ENCODE measurements around the gene MED26.
A peak's percentile ranks its signal among the peaks of the same experiment; 100 is the strongest.
"Not testable (repeated sequence)": the region's sequence is repeated elsewhere in the genome, so short reads cannot be mapped to it uniquely, and the experiment has no call there.

MED26 gene

DNA sequence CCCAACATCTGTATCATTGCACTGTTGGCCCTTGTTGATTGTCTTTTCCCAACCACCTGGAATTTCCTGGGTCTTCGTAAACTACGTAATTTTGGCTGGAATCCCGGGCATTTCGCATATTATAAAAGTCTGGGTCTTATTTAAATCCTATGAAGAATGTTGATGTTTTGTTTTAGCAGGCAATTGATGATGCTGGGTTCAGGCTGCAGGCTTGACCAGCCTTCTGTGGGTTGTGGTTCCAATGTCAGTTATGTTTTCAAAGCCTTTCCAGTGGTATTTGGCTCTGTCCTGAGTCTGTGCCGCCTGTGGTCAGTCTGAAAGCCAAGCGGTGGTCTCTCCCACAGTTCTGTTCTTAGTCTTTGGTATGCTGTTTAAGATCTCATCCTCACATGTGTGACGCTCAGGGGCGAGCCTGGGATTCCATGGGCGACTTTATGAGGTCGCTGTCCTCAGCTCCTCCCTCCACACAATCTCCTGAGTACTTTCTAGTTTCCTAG, 68.2 kb downstream of the MED26 start:
- DNase-seq (ENCODE audit: low read depth), result no peak
- no peak overlapping the region for H3K4me3 ChIP-seq (ENCODE audit: low read depth, low read length)

DNA sequence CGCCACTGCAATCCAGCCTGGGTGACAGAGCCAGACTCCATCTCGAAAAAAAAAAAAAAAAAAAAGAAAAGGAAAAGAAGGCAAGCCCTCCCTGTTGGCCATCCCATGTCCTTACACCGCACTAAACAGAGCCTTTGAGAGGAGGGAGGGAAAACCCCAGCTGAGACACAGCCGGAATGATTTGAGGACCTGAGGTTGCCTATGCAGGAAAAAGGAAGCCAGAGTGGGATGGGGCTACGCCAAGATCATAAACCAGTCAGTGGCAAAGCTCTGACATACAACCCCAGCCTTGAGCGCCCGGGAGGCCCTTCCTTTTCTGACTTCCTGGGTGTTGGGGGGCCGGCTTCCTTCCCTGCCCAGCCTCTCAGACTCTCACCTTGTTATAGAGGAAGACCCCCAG, 73.2 kb downstream of the MED26 start:
- DNase-seq (ENCODE audit: low read depth), result no peak
- no peak overlapping the region for H3K4me3 ChIP-seq (ENCODE audit: low read depth, low read length)

DNA sequence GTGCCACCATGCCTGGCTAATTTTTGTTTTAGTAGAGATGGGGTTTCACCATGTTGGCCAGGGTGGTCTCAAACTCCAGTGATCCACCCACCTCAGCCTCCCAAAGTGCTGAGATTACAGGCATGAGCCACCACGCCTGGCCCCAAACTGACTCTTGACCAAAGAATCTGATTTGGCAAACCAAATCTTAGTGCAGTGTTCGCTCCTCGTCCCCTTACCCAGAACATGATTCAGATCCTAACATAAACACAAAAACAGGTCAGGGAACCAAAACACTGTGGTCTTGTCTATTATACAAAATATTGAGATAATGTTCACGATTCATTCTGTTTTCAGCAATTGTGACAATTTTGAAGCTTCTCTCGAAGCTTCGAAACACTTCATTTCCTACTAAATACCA, 76.1 kb downstream of the MED26 start:
- not testable (repeated sequence) for DNase-seq (ENCODE audit: low read depth); H3K4me3 ChIP-seq (ENCODE audit: low read depth, low read length)

DNA sequence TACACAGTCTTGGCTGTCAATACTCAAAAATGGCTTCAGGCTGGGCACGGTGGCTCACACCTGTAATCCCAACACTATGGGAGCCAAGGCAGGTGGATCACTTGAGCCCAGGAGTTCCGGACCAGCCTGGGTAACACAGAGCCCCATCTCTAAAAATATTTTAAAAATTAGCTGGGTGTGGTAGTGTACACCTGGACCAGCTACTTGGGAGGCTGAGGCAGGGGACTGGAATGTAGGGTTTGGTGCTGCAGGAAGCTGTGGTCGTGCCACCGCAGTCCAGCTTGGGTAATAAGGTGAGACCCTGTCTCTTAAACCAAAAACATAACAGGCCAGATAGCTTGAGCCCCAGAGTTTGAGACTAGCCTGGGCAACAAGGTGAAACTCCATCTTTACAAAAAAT, 79.0 kb downstream of the MED26 start:
- H3K4me3 ChIP-seq (ENCODE audit: low read depth, low read length), result no peak overlapping the region
- no peak for DNase-seq (ENCODE audit: low read depth)

DNA sequence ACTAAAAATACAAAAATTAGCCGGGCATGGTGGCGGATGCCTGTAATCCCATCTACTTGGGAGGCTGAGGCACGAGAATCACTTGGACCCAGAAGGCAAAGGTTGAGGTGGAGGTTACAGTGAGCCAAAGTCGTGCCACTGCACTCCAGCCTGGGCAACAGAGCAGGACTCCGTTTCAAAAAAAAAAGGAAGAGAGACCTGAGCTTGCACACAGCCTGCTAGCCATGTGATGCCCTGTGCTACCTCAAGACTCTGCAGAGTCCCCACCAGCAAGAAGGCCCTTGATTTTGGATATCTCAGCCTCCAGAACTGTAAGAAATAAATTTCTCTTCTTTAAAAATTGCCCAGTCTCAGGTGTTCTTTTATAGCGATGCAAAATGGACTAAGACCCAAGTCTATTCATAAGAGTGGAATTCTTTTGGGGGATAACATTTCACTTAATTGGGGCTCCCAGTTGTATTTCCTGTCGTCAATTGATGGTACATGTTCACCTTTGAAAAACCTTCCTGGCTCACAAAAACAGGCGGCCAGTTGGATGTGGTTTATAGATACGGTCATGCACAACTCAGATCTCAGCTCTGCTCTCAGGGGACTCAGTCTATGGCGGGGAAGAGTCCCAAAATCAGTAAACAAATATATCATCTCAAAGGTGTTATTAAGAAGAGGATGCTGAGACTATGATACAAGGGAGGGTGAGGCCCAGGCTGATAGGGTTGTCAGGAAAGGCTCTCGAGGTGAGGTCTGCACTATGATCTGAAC, 83.4 kb downstream of the MED26 start:
- H3K4me3 ChIP-seq (ENCODE audit: low read depth, low read length), result no peak overlapping the region

DNA sequence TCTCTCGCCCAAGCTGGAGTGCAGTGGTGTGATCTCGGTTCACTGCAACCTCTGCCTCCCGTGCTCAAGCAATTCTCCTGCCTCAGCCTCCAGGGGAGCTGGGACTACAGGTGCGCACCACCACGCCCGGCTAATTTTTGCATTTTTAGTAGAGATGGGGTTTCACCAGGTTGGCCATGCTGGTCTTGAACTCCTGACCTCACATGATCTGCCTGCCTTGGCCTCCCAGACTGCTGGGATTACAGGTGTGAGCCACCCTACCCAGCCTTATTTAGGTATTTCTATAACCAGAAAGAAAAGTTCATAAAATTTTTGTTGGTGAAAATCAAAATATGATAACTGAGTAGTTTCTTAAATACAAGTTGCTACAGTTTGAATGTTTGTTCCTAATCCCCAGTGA, 84.3 kb downstream of the MED26 start:
- DNase-seq (ENCODE audit: low read depth); H3K4me3 ChIP-seq (ENCODE audit: low read depth, low read length): not testable (repeated sequence)

More for the DNA sequence above, 83.4 kb downstream of the MED26 start:
- DNase-seq (ENCODE audit: low read depth), result no peak

DNA sequence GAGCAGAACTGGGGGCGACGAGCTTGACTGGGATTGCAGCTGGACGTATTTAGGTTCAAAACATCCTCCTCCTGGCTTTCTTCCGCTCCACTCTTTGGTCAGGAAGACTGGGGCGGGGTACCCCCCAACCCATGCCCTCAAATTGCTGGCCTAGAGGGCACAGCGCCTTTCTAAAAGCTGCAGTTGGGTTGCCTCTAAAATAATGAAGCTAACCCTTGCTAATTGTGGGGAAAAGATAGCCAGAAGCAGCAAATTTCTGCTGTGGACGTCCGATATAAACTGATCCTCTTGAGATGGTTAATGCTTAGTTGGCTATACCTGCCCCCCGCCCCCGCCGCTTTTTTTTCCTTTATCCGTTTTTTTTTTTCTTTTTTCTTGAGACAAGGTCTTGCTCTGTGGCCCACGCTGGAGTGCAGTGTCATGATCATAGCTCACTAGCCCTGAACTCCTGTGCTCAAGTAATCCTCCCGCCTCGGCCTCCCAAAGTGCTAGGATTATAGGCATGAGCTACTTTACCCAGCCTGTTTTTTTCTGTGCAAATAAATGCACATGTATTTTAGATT, 85.0 kb downstream of the MED26 start:
- DNase-seq (ENCODE audit: low read depth), result no peak
- peak overlapping the region; percentile 94 for H3K4me3 ChIP-seq (ENCODE audit: low read depth, low read length)

DNA sequence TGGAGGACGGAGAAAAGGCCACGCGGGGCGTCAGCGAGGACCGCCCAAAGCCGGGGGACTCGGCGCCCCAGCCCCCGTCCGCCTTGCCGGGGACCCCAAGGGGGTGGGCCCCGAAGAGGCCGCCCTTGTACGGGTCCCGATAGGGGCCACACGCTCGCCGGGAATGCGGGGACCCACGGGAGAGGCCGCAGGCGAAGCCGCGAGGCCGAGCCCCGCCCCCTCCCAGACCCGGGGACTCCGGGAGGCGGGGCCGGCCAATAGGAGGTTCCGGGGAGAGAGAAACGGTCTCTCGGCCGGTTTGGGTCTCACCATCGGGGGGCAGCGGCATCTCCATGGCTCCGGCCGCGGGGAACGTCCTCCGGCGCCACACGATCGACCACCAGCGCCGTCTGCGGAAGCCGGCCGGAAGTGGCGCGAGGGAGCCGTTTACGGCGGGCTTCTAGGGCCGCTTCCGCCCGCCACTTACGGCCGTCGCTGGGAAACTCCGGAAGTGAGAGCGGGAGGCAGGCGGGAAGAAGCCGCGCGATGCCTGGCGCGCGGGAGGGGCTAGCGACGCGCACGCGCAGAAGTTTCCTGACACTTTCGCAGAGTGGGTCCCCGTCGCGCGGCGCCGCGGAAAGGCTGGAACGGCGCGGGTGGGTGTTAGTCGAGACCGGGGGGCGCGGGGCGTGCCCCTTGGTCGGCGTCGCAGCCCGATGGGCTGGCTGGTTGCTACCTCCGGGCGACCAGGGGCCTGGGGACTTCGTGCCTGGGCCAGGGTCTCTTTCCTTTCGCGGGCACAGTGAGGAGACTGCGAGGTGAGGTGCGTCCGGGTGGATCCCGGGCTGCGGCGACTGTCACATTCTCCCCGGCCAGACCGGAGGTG, 85.7 kb downstream of the MED26 start, which contains the start of gene CHERP:
TSS of gene CHERP (minus strand) at position 393 of the 865 bp plus-strand sequence. CDS start at position 334, 59 bp downstream.
- H3K4me3 ChIP-seq (ENCODE audit: low read depth, low read length), result peak within 1 kb of the TSS; percentile 94
- peak; percentile 72 for DNase-seq (ENCODE audit: low read depth)

DNA sequence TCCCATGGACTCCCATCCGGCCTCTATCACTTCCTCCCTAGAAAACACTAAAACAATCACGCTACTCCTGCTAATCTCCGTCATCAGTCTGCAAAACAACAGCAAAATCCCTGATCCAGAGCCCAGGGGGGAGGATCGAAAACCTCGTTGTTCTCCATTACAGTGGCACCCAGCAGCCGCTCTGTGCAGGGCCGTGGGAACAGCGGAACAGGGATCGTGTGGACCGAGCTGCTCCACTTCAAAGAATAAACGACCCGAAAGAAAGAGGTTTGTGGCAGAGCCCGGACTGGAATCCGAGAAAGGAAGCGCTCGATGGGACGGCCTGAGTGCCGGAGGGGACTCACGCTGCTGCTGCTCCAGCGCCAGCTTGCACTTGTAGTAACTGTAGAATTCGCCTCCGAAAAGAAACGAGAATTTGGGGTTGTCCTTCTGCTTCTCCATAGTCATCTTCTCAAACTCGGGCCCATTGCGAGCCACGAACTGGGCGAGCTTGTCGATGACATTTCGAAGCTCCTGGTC, 86.4 kb downstream of the MED26 start:
- peak overlapping the region; percentile 94 for H3K4me3 ChIP-seq (ENCODE audit: low read depth, low read length)
- DNase-seq (ENCODE audit: low read depth), result no peak

DNA sequence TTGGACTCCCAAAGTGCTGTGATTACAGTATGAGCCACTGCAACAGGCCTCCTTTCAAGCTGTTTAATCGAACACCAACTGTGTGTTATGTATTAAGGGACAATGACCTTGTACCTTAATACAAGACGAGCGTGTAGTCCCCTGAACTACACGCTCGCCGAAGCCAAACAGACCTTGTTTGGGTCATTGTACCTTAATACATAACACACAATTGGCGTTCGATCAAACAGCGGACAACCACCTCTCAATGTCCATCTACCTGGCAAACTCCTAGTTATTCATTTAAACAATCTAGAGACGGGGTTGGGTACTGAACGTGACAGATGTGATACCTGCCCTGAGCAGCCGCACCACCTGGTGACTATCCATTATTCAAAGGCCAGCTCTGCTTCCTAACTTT, 87.1 kb downstream of the MED26 start:
- no peak for DNase-seq (ENCODE audit: low read depth)
- peak overlapping the region; percentile 94 for H3K4me3 ChIP-seq (ENCODE audit: low read depth, low read length)

DNA sequence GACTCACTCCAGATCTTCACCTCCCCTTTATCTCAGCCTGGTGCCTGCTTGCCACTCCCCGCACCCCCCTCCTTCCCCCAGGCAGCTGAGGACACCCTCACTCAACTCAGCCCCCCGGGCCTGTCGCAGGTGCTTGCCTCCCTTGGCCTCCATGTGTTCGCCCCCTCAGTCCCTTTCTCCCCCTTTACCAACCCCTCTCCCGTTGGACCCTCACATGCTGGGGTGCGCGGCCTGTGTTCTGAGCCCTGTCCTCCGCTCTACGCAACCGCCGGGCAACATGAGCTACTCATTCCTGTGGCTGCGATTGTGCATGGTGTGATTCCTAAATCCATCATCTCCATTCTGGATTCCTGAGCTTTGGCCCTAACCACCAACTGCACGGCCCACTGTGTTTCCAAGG, 90.9 kb downstream of the MED26 start:
- DNase-seq (ENCODE audit: low read depth), result no peak

DNA sequence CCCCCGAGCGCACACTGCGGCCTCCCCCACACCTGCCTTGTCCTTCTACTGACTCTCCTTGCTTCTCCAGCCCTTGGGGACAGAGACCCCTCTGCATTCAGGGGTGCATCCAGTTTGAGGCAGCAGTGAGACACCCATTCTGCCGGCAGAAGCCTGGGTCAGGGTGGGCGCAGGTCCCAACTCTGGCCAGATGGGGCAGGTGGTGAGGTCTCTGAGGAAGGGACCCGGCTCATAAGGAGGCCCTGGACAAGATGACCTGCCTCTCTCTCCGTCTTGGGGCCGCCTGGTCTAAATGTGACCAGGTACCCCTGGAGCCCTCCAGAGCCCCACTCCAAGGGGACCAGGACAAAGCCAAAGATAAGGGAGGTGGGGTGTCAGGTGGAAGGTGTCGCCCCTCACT, 91.9 kb downstream of the MED26 start:
- H3K4me3 ChIP-seq (ENCODE audit: low read depth, low read length), result no peak overlapping the region
- DNase-seq (ENCODE audit: low read depth), result no peak

More for the DNA sequence above, 90.9 kb downstream of the MED26 start:
- no peak overlapping the region for H3K4me3 ChIP-seq (ENCODE audit: low read depth, low read length)

DNA sequence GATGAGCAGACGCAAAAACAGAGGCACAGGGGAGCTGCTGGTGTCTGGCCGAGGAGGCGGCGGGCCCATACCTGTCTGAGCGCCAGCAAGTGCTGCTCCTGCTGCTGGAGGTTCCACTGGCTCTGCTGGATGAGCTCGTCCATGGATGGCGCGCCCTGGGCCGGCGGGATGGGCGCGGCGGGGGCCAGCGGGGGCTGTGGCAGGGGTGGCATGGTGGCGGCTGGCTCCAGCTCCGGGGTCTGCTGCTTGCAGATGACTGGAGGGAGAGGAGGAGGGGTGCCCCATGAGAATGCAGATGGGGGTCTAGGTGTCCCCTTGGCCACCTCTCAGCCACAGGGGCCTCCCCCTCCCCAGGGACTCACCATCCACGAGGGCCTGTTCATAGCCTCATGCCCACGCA, 92.6 kb downstream of the MED26 start:
- H3K4me3 ChIP-seq (ENCODE audit: low read depth, low read length), result no peak overlapping the region

DNA sequence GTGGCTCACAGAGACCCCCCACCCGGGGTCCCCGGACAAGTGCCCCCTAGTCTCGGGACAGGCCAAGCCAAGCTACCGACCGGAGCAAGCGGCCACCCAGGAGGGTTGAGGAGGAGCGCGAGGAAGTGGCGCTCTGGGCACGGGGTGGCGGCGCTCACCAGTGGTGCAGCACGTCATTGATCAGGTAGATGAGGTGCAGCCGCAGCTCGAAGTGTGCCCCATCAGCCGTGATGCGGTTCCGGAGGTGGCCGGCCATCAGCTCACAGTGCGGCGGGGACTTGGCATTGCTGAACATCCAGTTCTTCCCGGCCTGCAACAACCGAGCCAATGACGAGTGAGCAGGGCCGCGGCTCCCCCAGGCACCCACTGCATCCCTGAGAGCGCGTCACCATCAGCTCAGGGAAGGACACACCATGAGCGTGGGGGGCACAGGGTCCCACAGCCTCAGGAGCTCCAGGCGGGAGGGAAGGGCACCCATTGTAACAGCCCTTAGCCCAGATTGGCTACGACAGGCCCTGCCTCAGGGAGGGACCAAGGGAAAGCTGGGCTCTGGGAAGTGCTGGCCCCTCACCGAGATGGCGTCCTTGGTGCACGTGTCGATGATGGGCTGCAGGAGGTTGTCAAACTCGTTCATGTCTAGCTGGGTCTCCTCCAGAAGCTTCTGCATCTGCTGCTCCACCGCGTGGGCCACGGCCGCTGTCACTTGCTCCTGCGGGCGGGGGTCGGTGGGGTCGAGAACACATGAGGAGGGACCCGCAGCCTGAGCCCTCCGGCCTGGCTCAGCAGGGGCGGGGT, 95.4 kb downstream of the MED26 start:
- no peak for DNase-seq (ENCODE audit: low read depth)
- H3K4me3 ChIP-seq (ENCODE audit: low read depth, low read length), result no peak overlapping the region

More for the DNA sequence above, 92.6 kb downstream of the MED26 start:
- no peak for DNase-seq (ENCODE audit: low read depth)

DNA sequence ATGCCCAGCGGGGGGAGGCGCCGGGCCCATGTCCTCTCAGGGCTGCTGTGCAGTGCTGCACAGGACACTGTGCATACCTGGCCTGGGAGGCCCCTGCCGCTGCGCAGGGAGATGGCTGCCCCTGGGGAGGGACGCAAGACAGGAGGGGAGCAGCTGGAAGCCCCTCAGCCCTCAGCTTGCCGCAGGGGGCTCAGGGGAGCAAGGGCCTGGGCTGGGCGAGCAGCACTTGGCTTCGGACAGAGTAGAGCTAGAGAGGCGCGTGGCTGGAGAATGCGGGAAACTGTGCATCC, 96.7 kb downstream of the MED26 start:
- no peak overlapping the region for H3K4me3 ChIP-seq (ENCODE audit: low read depth, low read length)

DNA sequence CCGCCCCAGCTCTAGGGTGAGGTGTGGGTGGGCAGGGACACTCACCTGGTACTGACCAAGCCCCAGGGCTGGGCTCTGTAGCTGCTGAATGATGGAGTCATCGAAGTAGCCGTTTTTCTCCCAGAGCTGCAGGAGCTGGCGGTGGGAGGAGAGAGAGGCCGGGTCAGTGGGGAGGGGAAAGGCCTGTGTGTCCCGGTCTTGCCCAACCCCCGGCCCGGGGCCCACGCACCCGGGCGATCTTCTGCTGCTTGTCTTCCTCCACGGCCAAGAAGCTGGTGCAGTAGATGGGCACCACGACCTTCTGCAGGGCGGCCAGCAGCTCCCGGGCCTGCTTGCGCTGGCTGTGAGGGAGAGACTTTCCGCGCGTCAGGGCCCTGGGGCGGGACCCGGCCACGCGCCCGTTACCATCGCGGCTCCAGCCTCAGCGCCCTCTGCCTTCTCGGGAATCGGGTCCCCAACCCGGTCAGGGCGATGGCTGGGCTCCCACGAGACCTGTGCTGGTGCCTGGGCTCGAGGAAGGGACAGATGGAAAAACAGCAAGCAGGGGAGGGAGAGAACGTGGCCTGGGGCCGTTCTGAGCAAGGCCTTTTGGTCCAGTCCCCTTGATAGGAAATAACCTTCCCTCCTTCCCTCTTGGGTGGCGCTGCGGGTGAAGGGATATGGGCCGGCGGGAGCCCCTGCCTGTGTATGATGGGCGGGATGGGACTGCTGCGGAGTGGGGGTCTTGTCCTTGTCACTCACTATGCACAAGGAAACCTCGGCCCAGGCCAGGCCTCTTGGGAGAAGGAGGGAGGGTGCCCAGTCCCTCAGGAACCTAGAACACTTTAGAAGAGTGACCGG, 97.2 kb downstream of the MED26 start:
- no peak overlapping the region for H3K4me3 ChIP-seq (ENCODE audit: low read depth, low read length)
- no peak for DNase-seq (ENCODE audit: low read depth)

More for the DNA sequence above, 96.7 kb downstream of the MED26 start:
- no peak for DNase-seq (ENCODE audit: low read depth)

DNA sequence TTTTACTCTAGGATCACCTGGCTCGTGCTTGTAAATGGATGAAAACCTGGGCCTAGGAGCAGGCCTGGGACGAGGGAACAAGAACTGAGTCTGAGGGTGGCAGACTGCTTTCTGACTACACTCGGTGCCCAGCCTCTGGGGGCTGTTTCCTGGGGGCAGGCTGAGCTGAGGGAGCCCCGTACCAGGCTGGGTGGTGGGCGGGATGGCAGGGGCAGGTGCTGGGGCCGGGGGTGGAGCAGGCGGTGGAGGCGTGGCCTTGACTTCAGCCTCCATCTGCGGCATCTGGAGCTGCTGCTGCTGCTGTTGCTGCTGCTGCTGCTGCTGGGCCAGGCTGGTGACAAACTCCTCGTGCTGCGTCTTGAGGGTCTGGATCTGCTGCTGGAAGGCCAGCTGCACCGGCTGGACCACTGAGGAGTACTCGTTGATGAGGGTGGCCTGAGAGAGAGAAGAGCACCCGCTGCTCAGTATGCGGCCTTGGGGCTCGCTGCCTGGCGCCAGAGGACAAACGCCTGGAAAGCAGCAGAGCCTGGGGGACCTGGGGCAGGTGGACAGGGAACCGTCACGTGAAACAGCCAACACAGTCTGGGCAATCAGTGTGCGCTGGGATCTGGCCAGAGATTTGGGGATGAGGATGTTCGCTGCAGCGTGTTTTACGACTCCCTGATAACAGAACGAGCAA, 98.4 kb downstream of the MED26 start:
- no peak overlapping the region for H3K4me3 ChIP-seq (ENCODE audit: low read depth, low read length)
- no peak for DNase-seq (ENCODE audit: low read depth)

DNA sequence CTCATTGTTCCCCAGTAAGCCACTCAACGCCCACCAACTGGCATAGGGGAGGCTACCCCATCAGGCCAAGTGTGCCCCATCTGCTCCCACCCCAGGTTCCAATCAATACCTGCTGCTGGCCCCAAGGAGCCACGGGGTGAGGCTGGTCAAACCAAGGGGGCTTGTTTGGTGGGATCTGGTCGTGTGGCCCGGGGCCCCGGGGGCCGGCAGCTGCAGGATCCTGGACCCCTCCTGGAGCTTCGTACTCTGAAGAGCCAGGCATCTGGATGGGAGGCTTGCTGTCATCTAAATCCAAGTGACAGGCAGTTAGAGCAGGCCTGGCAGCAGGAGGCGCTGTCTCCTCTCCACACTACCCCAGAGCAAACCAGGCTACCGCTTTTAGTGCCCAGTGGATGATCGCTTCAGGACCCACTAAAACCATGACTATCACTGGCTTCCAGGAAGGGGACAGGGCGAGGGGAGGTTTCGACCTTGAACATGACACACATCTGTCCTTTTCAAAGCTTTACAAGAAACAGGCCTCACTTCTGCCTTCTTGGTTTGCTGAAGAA, 100.0 kb downstream of the MED26 start:
- H3K4me3 ChIP-seq (ENCODE audit: low read depth, low read length), result no peak overlapping the region
- DNase-seq (ENCODE audit: low read depth), result no peak
